ENCODE data around the gene KLHL3.

KLHL3 gene

GRCh38 chr5:137708796-137709559, 26.9 kb downstream of the KLHL3 start:
- DNase-seq (ENCODE audit: low read depth): no peak

GRCh38 chr5:137708062-137708461, 27.8 kb downstream of the KLHL3 start:
- no peak for DNase-seq (ENCODE audit: low read depth)

GRCh38 chr5:137706841-137707240, 29.0 kb downstream of the KLHL3 start:
- no peak for DNase-seq (ENCODE audit: low read depth)

- DNase-seq (ENCODE audit: low read depth): no peak
Observed at GRCh38 chr5:137705106-137705505, 30.8 kb downstream of the KLHL3 start.

GRCh38 chr5:137703565-137703964, 32.3 kb downstream of the KLHL3 start:
- no peak for DNase-seq (ENCODE audit: low read depth)

GRCh38 chr5:137700282-137700680, 35.6 kb downstream of the KLHL3 start:
- DNase-seq (ENCODE audit: low read depth): no peak

GRCh38 chr5:137699336-137700281, 36.3 kb downstream of the KLHL3 start:
- no peak for DNase-seq (ENCODE audit: low read depth)

GRCh38 chr5:137696481-137696880, 39.4 kb downstream of the KLHL3 start:
- no peak for DNase-seq (ENCODE audit: low read depth)

GRCh38 chr5:137695651-137696428, 40.0 kb downstream of the KLHL3 start:
- no peak for DNase-seq (ENCODE audit: low read depth)

- no peak for DNase-seq (ENCODE audit: low read depth)
Observed at GRCh38 chr5:137693951-137694721, 41.8 kb downstream of the KLHL3 start.

GRCh38 chr5:137693307-137693950, 42.5 kb downstream of the KLHL3 start:
- no peak for DNase-seq (ENCODE audit: low read depth)

- no peak for DNase-seq (ENCODE audit: low read depth)
Observed at GRCh38 chr5:137689306-137689705, 46.6 kb downstream of the KLHL3 start.

GRCh38 chr5:137688210-137688840, 47.6 kb downstream of the KLHL3 start:
- DNase-seq (ENCODE audit: low read depth): no peak

GRCh38 chr5:137684761-137685160, 51.1 kb downstream of the KLHL3 start:
- DNase-seq (ENCODE audit: low read depth): no peak

GRCh38 chr5:137681191-137681590, 54.7 kb downstream of the KLHL3 start:
- DNase-seq (ENCODE audit: low read depth): no peak

GRCh38 chr5:137679910-137680309, 56.0 kb downstream of the KLHL3 start:
- DNase-seq (ENCODE audit: low read depth): no peak

- no peak for DNase-seq (ENCODE audit: low read depth)
Observed at GRCh38 chr5:137679195-137679594, 56.7 kb downstream of the KLHL3 start.

- DNase-seq (ENCODE audit: low read depth): no peak
Observed at GRCh38 chr5:137672881-137673280, 63.0 kb downstream of the KLHL3 start.

GRCh38 chr5:137672001-137672400, 63.9 kb downstream of the KLHL3 start:
- no peak for DNase-seq (ENCODE audit: low read depth)

GRCh38 chr5:137669811-137670210, 66.1 kb downstream of the KLHL3 start:
- no peak for DNase-seq (ENCODE audit: low read depth)

- DNase-seq (ENCODE audit: low read depth): no peak
Observed at GRCh38 chr5:137668637-137669036, 67.3 kb downstream of the KLHL3 start.
